ENCODE data around the gene NFYB.
"Not testable (repeated sequence)": the region's sequence is repeated elsewhere in the genome, so short reads cannot be mapped to it uniquely, and the experiment has no call there.

Gene NFYB

DNA sequence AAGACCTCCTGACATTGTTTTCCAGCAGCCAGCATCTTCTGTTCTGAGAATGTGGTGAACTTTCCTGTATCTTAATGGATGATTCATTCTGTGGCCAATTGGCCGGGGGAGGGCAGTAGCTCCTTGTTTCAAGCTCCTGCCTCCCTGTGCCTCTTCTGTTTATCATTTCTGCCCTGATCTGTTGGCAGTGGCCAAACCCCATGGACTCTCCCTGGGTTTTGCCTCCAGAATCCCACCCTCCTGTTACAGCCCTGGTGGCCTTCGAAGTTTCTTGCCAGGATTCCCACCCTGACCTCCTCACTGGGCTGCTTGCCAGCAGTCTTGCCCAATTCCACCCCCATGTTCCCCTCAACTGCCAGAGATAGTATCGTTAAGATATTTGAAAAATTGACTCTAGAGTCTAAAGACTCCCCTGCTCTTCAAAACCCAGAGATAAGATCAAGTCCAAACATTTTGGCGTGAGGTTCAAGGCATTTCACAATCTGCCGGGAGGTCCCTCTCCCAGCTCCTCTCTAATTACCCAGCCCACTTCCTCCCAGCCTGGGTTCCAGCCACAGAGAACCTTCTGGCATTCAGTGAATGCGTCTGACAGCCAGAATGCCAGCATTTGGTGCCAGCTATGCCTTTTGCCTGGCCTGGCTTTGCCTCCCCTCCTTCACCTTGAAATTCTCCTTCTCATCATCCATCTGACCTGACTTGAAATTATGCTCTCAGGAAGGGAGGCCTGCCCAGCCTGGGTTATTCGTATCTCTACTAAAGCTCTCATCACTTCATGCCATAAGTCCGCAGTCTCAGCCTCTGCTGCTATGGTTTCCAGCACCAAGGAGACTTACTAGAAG, 39.9 kb upstream of the NFYB start:
- Histone ChIP-seq H3K23ac (ENCODE audit: low read length in 2 of 2) (no peak overlapping the region), H2BK15ac (ENCODE audit: low read depth, poor library complexity, severe bottlenecking) (peak overlapping the region; percentile 15), H2BK5ac (ENCODE audit: low read depth, low read length, poor library complexity, severe bottlenecking) (no peak overlapping the region), H3K27me3 (ENCODE audit: control insufficient read depth in 1 of 2, insufficient read depth in 1 of 2, low read length in 2 of 2) (no peaks in the 10 kb centered on the region), H4K91ac (ENCODE audit: low read length) (no peak overlapping the region), H3K27ac (ENCODE audit: low read length, poor library complexity, severe bottlenecking) (no peak overlapping the region), H3K79me1 (replicated peaks; ENCODE audit: low read length, poor library complexity, severe bottlenecking) (no peaks in the 10 kb centered on the region), H2AK5ac (ENCODE audit: low read length, severe bottlenecking) (no peak overlapping the region), H3K4me1 (ENCODE audit: control insufficient read depth, insufficient read depth, low read depth, low read length) (peaks cover 2% of the 10 kb centered on the region), H2BK12ac (ENCODE audit: low read length in 2 of 2) (peak overlapping the region; percentile 27 to 71), H3K14ac (ENCODE audit: low read length in 2 of 2) (no peak overlapping the region), H3K4ac (ENCODE audit: low read depth in 1 of 2, low read length in 2 of 2) (peak overlapping the region in 1 of 2 experiments; percentile 39), H2AFZ (ENCODE audit: low read depth, low read length) (no peak overlapping the region), H3K9me3 (ENCODE audit: control insufficient read depth, low read length) (no peaks in the 10 kb centered on the region), H3K36me3 (ENCODE audit: control insufficient read depth in 1 of 2, insufficient read depth in 2 of 2, low read depth in 1 of 2, low read length in 2 of 2) (no peaks in the 10 kb centered on the region), H3K4me3 (ENCODE audit: insufficient read depth in 1 of 2, low read depth in 1 of 2, low read length in 2 of 2) (peak overlapping the region in 1 of 2 experiments; percentile 11), H3K18ac (ENCODE audit: low read depth in 1 of 2, low read length in 2 of 2) (peak overlapping the region; percentile 65 to 79), H2BK120ac (ENCODE audit: low read depth, low read length) (no peak overlapping the region), H3K9ac (ENCODE audit: low read length) (peak overlapping the region; percentile 68), H3K4me2 (ENCODE audit: low read length, poor library complexity, severe bottlenecking) (no peak overlapping the region), H4K8ac (ENCODE audit: low read length) (peak overlapping the region; percentile 29)
- peak; percentile 95 for DNase-seq
- 31% methylated on average over 7 of the region's 8 CpGs for WGBS

- Histone ChIP-seq H3K14ac (ENCODE audit: low read length in 2 of 2) (no peak overlapping the region), H3K27me3 (ENCODE audit: control insufficient read depth in 1 of 2, insufficient read depth in 1 of 2, low read length in 2 of 2) (no peaks in the 10 kb centered on the region), H2BK120ac (ENCODE audit: low read depth, low read length) (no peak overlapping the region), H3K79me1 (replicated peaks; ENCODE audit: low read length, poor library complexity, severe bottlenecking) (no peaks in the 10 kb centered on the region), H3K9ac (ENCODE audit: low read length) (peak overlapping the region; percentile 34), H3K9me3 (ENCODE audit: control insufficient read depth, low read length) (no peaks in the 10 kb centered on the region), H3K18ac (ENCODE audit: low read depth in 1 of 2, low read length in 2 of 2) (no peak overlapping the region), H2AFZ (ENCODE audit: low read depth, low read length) (no peak overlapping the region), H2AK5ac (ENCODE audit: low read length, severe bottlenecking) (no peak overlapping the region), H4K8ac (ENCODE audit: low read length) (no peak overlapping the region), H3K4me3 (ENCODE audit: insufficient read depth in 1 of 2, low read depth in 1 of 2, low read length in 2 of 2) (peak overlapping the region in 1 of 2 experiments; percentile 6), H3K36me3 (ENCODE audit: control insufficient read depth in 1 of 2, insufficient read depth in 2 of 2, low read depth in 1 of 2, low read length in 2 of 2) (no peaks in the 10 kb centered on the region), H3K4ac (ENCODE audit: low read depth in 1 of 2, low read length in 2 of 2) (no peak overlapping the region), H2BK5ac (ENCODE audit: low read depth, low read length, poor library complexity, severe bottlenecking) (no peak overlapping the region), H3K4me1 (ENCODE audit: control insufficient read depth, insufficient read depth, low read depth, low read length) (peaks cover 2% of the 10 kb centered on the region), H4K91ac (ENCODE audit: low read length) (no peak overlapping the region), H2BK12ac (ENCODE audit: low read length in 2 of 2) (peak overlapping the region in 1 of 2 experiments; percentile 49), H3K27ac (ENCODE audit: low read length, poor library complexity, severe bottlenecking) (no peak overlapping the region), H3K4me2 (ENCODE audit: low read length, poor library complexity, severe bottlenecking) (no peak overlapping the region), H2BK15ac (ENCODE audit: low read depth, poor library complexity, severe bottlenecking) (no peak overlapping the region), H3K23ac (ENCODE audit: low read length in 2 of 2) (no peak overlapping the region)
- no peak for DNase-seq
- WGBS = 14% methylated on average over 2 of the region's 2 CpGs
These were observed 39.3 kb upstream of the NFYB start for GRCh38 chr12:104177336-104177662.

- no peak overlapping the region for H4K8ac ChIP-seq (ENCODE audit: low read length)
- no peaks in the 10 kb centered on the region for H3K27me3 ChIP-seq (ENCODE audit: control insufficient read depth in 1 of 2, insufficient read depth in 1 of 2, low read length in 2 of 2)
- no peak for DNase-seq
- H2BK12ac ChIP-seq (ENCODE audit: low read length in 2 of 2) = no peak overlapping the region
- peaks cover 2% of the 10 kb centered on the region for H3K4me1 ChIP-seq (ENCODE audit: control insufficient read depth, insufficient read depth, low read depth, low read length)
- WGBS = 92% methylated on average over 9 of the region's 10 CpGs
- no peak overlapping the region for H2AK5ac ChIP-seq (ENCODE audit: low read length, severe bottlenecking)
- no peaks in the 10 kb centered on the region for H3K9me3 ChIP-seq (ENCODE audit: control insufficient read depth, low read length)
- no peaks in the 10 kb centered on the region for H3K36me3 ChIP-seq (ENCODE audit: control insufficient read depth in 1 of 2, insufficient read depth in 2 of 2, low read depth in 1 of 2, low read length in 2 of 2)
- H3K18ac ChIP-seq (ENCODE audit: low read depth in 1 of 2, low read length in 2 of 2) = no peak overlapping the region
- no peak overlapping the region for H3K4me3 ChIP-seq (ENCODE audit: insufficient read depth in 1 of 2, low read depth in 1 of 2, low read length in 2 of 2)
- no peak overlapping the region for H3K4ac ChIP-seq (ENCODE audit: low read depth in 1 of 2, low read length in 2 of 2)
- no peaks in the 10 kb centered on the region for H3K79me1 ChIP-seq (replicated peaks; ENCODE audit: low read length, poor library complexity, severe bottlenecking)
- no peak overlapping the region for H4K91ac ChIP-seq (ENCODE audit: low read length)
- no peak overlapping the region for H3K14ac ChIP-seq (ENCODE audit: low read length in 2 of 2)
- no peak overlapping the region for H3K27ac ChIP-seq (ENCODE audit: low read length, poor library complexity, severe bottlenecking)
- H3K9ac ChIP-seq (ENCODE audit: low read length) = no peak overlapping the region
- H2BK5ac ChIP-seq (ENCODE audit: low read depth, low read length, poor library complexity, severe bottlenecking) = no peak overlapping the region
- H3K23ac ChIP-seq (ENCODE audit: low read length in 2 of 2) = no peak overlapping the region
- H3K4me2 ChIP-seq (ENCODE audit: low read length, poor library complexity, severe bottlenecking) = no peak overlapping the region
- H2AFZ ChIP-seq (ENCODE audit: low read depth, low read length) = no peak overlapping the region
- H2BK15ac ChIP-seq (ENCODE audit: low read depth, poor library complexity, severe bottlenecking) = no peak overlapping the region
- H2BK120ac ChIP-seq (ENCODE audit: low read depth, low read length) = no peak overlapping the region
These were observed 37.8 kb upstream of the NFYB start for GRCh38 chr12:104175726-104176247.

GRCh38 chr12:104173804-104174203, 35.8 kb upstream of the NFYB start:
- H3K4me2 ChIP-seq (ENCODE audit: low read length, poor library complexity, severe bottlenecking); H3K27me3 ChIP-seq (ENCODE audit: control insufficient read depth in 1 of 2, insufficient read depth in 1 of 2, low read length in 2 of 2); H4K91ac ChIP-seq (ENCODE audit: low read length); H2BK5ac ChIP-seq (ENCODE audit: low read depth, low read length, poor library complexity, severe bottlenecking); H3K4me3 ChIP-seq (ENCODE audit: insufficient read depth in 1 of 2, low read depth in 1 of 2, low read length in 2 of 2); H3K9ac ChIP-seq (ENCODE audit: low read length); H3K14ac ChIP-seq (ENCODE audit: low read length in 2 of 2); H4K8ac ChIP-seq (ENCODE audit: low read length); H3K9me3 ChIP-seq (ENCODE audit: control insufficient read depth, low read length); H2AK5ac ChIP-seq (ENCODE audit: low read length, severe bottlenecking); H2BK15ac ChIP-seq (ENCODE audit: low read depth, poor library complexity, severe bottlenecking); H2BK12ac ChIP-seq (ENCODE audit: low read length in 2 of 2); DNase-seq; H2BK120ac ChIP-seq (ENCODE audit: low read depth, low read length); H2AFZ ChIP-seq (ENCODE audit: low read depth, low read length); H3K27ac ChIP-seq (ENCODE audit: low read length, poor library complexity, severe bottlenecking); H3K23ac ChIP-seq (ENCODE audit: low read length in 2 of 2); H3K18ac ChIP-seq (ENCODE audit: low read depth in 1 of 2, low read length in 2 of 2); H3K4me1 ChIP-seq (ENCODE audit: control insufficient read depth, insufficient read depth, low read depth, low read length); H3K4ac ChIP-seq (ENCODE audit: low read depth in 1 of 2, low read length in 2 of 2); H3K36me3 ChIP-seq (ENCODE audit: control insufficient read depth in 1 of 2, insufficient read depth in 2 of 2, low read depth in 1 of 2, low read length in 2 of 2); H3K79me1 ChIP-seq (replicated peaks; ENCODE audit: low read length, poor library complexity, severe bottlenecking): not testable (repeated sequence)
- WGBS = 100% methylated on average over 2 of the region's 5 CpGs
